Esophagus muscularis mucosa (tissue), 4 donors: ENCODE measurements around the gene ECE1. TPM values are rescaled to one million over a fixed set of nuclear protein-coding genes. Genes with fewer than 3 reads are reported as not detected.

Experiments
- DNase-seq: peaks from one replicate; pipeline ENCODE4 v3.0.0-alpha.2; 2017; ENCODE audit errors: extremely low spot score
- H3K27ac ChIP-seq, 4 donors: fragments of 200-600 bp; sonication (generic); replicated peaks in 1 of 4; 1 replicate in 3 of 4; 2 replicates in 1 of 4; pipeline ENCODE4 v1.5.1; 2016 to 2019; ENCODE audit warnings: mild to moderate bottlenecking in 1 of 4
- H3K27me3 ChIP-seq, 4 donors: fragments of 200-600 bp; sonication (generic); one replicate each; pipeline versions ENCODE4 v1.5.1 to v1.6.0; 2016 to 2019
- H3K36me3 ChIP-seq, 4 donors: fragments of 200-600 bp; sonication (generic); one replicate each; pipeline ENCODE4 v1.5.1; 2016 to 2019
- H3K4me1 ChIP-seq, 4 donors: fragments of 200-600 bp; sonication (generic); one replicate each; pipeline ENCODE4 v1.5.1; 2016 to 2019
- H3K4me3 ChIP-seq, 4 donors: fragments of 200-600 bp; sonication (generic); 1 replicate in 2 of 4; 2 replicates in 2 of 4; pipeline ENCODE4 v1.5.1; 2016 to 2019; ENCODE audit warnings: mild to moderate bottlenecking in 4 of 4, moderate library complexity in 1 of 4
- H3K9me3 ChIP-seq, 4 donors: fragments of 200-600 bp; sonication (generic); 1 replicate in 3 of 4; 2 replicates in 1 of 4; pipeline ENCODE4 v1.5.1; 2016 to 2019
- CTCF ChIP-seq, 3 experiments: fragments of 200-600 bp in 2 of 3; fragments of 450-650 bp in 1 of 3; sonication (generic) in 2 of 3; IDR thresholded peaks; one replicate each; pipeline ENCODE4 v1.5.1; 2017 to 2019; ENCODE audit warnings: antibody characterized with exemption in 3 of 3, mild to moderate bottlenecking in 2 of 3, moderate library complexity in 1 of 3
- EP300 ChIP-seq: sonication (generic); formaldehyde crosslinking; IDR thresholded peaks from one replicate; pipeline ENCODE4 v1.6.1; 2017; ENCODE audit warnings: antibody characterized with exemption
- POLR2A ChIP-seq: fragments of 450-650 bp; IDR thresholded peaks from one replicate; pipeline ENCODE4 v1.6.1; 2017; ENCODE audit warnings: antibody characterized with exemption, moderate library complexity, mild to moderate bottlenecking, low read depth
- POLR2AphosphoS5 ChIP-seq, 2 donors: sonication (generic); formaldehyde crosslinking; IDR thresholded peaks; one replicate each; pipeline ENCODE4 v1.6.1; 2017; ENCODE audit warnings: antibody characterized with exemption in 2 of 2
- WGBS: methylation state at CpG from one replicate; pipeline ENCODE4 v1.1.5; 2018; 5-methylcytosine and 5-hydroxymethylcytosine counted together
- intact Hi-C: fragments of 100-400 bp; cut with DNase I; formaldehyde crosslinking; loops from one replicate; pipeline ENCODE4 v1.15.1; 2023
- total RNA-seq, 4 donors: library from RNA; depleted of rRNA; stranded (reverse); fragments of >200 nt; gene quantifications; one replicate each; pipeline versions ENCODE4 v1.1.0 to v1.2.1, GENCODE V29; 2016

Gene ECE1
- total RNA-seq, 4 donors from 2014 or later: 53.6 to 101 (median 80.7) TPM

- Histone ChIP-seq H3K27me3 (no peaks in the 10 kb centered on the region), H3K4me3 (no peak overlapping the region), H3K36me3 (peaks cover 9 to 62% (median 58%) of the 10 kb centered on the region in 4 donors), H3K4me1 (peaks cover 53 to 57% (median 55%) of the 10 kb centered on the region in 4 donors), H3K9me3 (no peaks in the 10 kb centered on the region), H3K27ac (peak overlapping the region in 1 of 4 donors; percentile 84)
- intact Hi-C loops: loop anchor here (5.0 kb wide), 1 partner anchor 88 kb away; no protein-coding TSS in a partner anchor
- TF ChIP-seq CTCF (IDR thresholded peaks at IDR 0.05) (no peak), EP300 (no peak), POLR2AphosphoS5 (IDR thresholded peaks at IDR 0.05) (no peak), POLR2A (no peak)
- 64% methylated on average over 3 of the region's 5 CpGs for WGBS
- DNase-seq: no peak
These were observed 30.8 kb downstream of the ECE1 start for GRCh38 chr1:21259316-21260076.

- Histone ChIP-seq H3K9me3 (no peaks in the 10 kb centered on the region), H3K27ac (no peak overlapping the region), H3K4me3 (no peak overlapping the region), H3K27me3 (no peaks in the 10 kb centered on the region), H3K36me3 (peaks cover 9 to 69% (median 61%) of the 10 kb centered on the region in 4 donors), H3K4me1 (peaks cover 49 to 60% (median 58%) of the 10 kb centered on the region in 4 donors)
- no peak for TF ChIP-seq EP300
- TF ChIP-seq POLR2AphosphoS5 (IDR thresholded peaks at IDR 0.05): no peak
- TF ChIP-seq POLR2A: no peak
- no peak for TF ChIP-seq CTCF (IDR thresholded peaks at IDR 0.05)
- intact Hi-C loops: loop anchor here (5.0 kb wide), 1 partner anchor 89 kb away; no protein-coding TSS in a partner anchor
- WGBS: 94% methylated on average over 13 of the region's 22 CpGs
- no peak for DNase-seq
These were observed 31.7 kb downstream of the ECE1 start for GRCh38 chr1:21258331-21259134.

- peaks cover 9 to 76% (median 65%) of the 10 kb centered on the region in 4 donors for H3K36me3 ChIP-seq
These were observed 32.7 kb downstream of the ECE1 start for GRCh38 chr1:21257431-21258135.

More at GRCh38 chr1:21257431-21258135, 32.7 kb downstream of the ECE1 start:
- intact Hi-C loops: loop anchor here (5.0 kb wide), 1 partner anchor 90 kb away; no protein-coding TSS in a partner anchor
- no peak for DNase-seq
- Histone ChIP-seq H3K4me1 (peaks cover 41 to 57% (median 54%) of the 10 kb centered on the region in 4 donors), H3K27ac (no peak overlapping the region), H3K27me3 (no peaks in the 10 kb centered on the region), H3K4me3 (no peak overlapping the region), H3K9me3 (no peaks in the 10 kb centered on the region)
- TF ChIP-seq POLR2AphosphoS5 (IDR thresholded peaks at IDR 0.05) (no peak), POLR2A (no peak), CTCF (IDR thresholded peaks at IDR 0.05) (no peak), EP300 (no peak)
- WGBS: 89% methylated on average over 11 of the region's 13 CpGs
